Stomach (tissue), 9 donors: Measurements from ENCODE around the gene NTN3. TPM values are rescaled to one million over a fixed set of nuclear protein-coding genes. Genes with fewer than 3 reads are reported as not detected.

Source experiments
- DNase-seq, 2 donors: peaks; one replicate each; pipeline versions ENCODE4 v3.0.0 to v3.0.0-alpha.2; 2013 to 2019
- H3K27ac ChIP-seq, 5 donors: fragments of 200-600 bp in 4 of 5; sonication (generic) in 4 of 5; one replicate each; pipeline ENCODE4 v1.5.1; 2013 to 2019; ENCODE audit warnings: mild to moderate bottlenecking in 1 of 5, moderate library complexity in 1 of 5
- H3K27me3 ChIP-seq, 3 donors: fragments of 200-600 bp; sonication (generic); one replicate each; pipeline ENCODE4 v1.5.1; 2017 to 2019; ENCODE audit warnings: mixed run types in 1 of 3
- H3K36me3 ChIP-seq, 4 donors: fragments of 200-600 bp; sonication (generic); 1 replicate in 3 of 4; 2 replicates in 1 of 4; pipeline ENCODE4 v1.5.1; 2016 to 2019
- H3K4me1 ChIP-seq, 4 donors: fragments of 200-600 bp; sonication (generic); one replicate each; pipeline ENCODE4 v1.5.1; 2016 to 2019
- H3K4me3 ChIP-seq, 4 donors: fragments of 200-600 bp; sonication (generic) in 3 of 4; one replicate each; pipeline ENCODE4 v1.5.1; 2016 to 2019; ENCODE audit warnings: mild to moderate bottlenecking in 1 of 4
- H3K9me3 ChIP-seq, 4 donors: fragments of 200-600 bp; sonication (generic); one replicate each; pipeline ENCODE4 v1.5.1; 2016 to 2019
- EP300 ChIP-seq: sonication (generic); formaldehyde crosslinking; IDR thresholded peaks from one replicate; pipeline ENCODE4 v1.6.1; 2017; ENCODE audit warnings: antibody characterized with exemption
- POLR2A ChIP-seq, 4 donors: fragments of 450-650 bp; IDR thresholded peaks; one replicate each; pipeline ENCODE4 v1.6.1; 2016; ENCODE audit warnings: antibody characterized with exemption in 4 of 4, control low read depth in 2 of 4, mild to moderate bottlenecking in 1 of 4, moderate library complexity in 1 of 4
- POLR2AphosphoS5 ChIP-seq, 3 donors: sonication (generic); formaldehyde crosslinking; IDR thresholded peaks; one replicate each; pipeline ENCODE4 v1.6.1; 2016; ENCODE audit warnings: antibody characterized with exemption in 3 of 3
- WGBS, 5 donors: extraction: QIAGEN DNeasy Blood & Tissue Kit in 3 of 5; methylation state at CpG; one replicate each; pipeline versions ENCODE4 v1.1.5 to v1.1.7; 2013 to 2018; 5-methylcytosine and 5-hydroxymethylcytosine counted together
- intact Hi-C: fragments of 100-400 bp; cut with DNase I; formaldehyde crosslinking; loops from one replicate; pipeline ENCODE4 v1.15.1; 2023; ENCODE audit warnings: low total_unique reads
- polyA plus RNA-seq, 3 donors: library from polyadenylated mRNA; stranded (reverse); fragments of 200-250 nt; gene quantifications; one replicate each; pipeline ENCODE4 v1.2.3, GENCODE V29; 2013
- total RNA-seq, 5 donors: library from RNA; depleted of rRNA; stranded (reverse); fragments of >200 nt; gene quantifications; one replicate each; pipeline versions ENCODE4 v1.1.0 to v1.2.3, GENCODE V29; 2014 to 2016
- TF ChIP-seq, protein P1 (sequence below), 7 experiments: fragments of 450-650 bp in 4 of 7; fragments of 200-600 bp in 3 of 7; sonication (generic) in 3 of 7; IDR thresholded peaks; one replicate each; pipeline ENCODE4 v1.5.1; 2016 to 2019; ENCODE audit warnings: antibody characterized with exemption in 7 of 7, control low read depth in 2 of 7, mild to moderate bottlenecking in 1 of 7
- donor health status: healthy with polysubstance abuse.
- donor health status: Bipolar disorder and iron deficiency.
- donor health status: healthy.

NTN3 gene
- total and polyA plus RNA-seq, 8 donors = 1.8 TPM; not detected in 7

DNA sequence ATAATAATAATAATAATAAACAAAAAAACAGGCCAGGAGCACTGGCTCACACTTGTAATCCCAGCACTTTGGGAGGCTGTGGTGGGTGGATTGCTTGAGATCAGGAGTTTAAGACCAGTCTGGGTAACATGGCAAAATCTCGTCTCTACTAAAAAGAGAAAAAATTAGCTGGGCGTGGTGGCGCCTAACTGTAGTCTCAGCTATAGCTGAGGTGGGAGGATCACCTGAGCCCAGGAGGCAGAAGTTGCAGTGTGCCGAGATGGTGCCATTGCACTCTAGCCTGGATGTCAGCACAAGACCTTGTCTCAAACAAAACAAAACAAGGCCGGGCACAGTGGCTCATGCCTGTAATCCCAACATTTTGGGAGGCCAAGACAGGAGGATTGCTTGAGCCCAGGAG, 23.9 kb downstream of the NTN3 start:
- peaks cover 0 to 61% (median 51%) of the 10 kb centered on the region in 4 donors for H3K36me3 ChIP-seq
- intact Hi-C loops = loop anchor here (5.0 to 10.0 kb wide), 2 partner anchors 153 to 300 kb away; partner anchors contain the start of genes ABCA3 and CASKIN1

DNA sequence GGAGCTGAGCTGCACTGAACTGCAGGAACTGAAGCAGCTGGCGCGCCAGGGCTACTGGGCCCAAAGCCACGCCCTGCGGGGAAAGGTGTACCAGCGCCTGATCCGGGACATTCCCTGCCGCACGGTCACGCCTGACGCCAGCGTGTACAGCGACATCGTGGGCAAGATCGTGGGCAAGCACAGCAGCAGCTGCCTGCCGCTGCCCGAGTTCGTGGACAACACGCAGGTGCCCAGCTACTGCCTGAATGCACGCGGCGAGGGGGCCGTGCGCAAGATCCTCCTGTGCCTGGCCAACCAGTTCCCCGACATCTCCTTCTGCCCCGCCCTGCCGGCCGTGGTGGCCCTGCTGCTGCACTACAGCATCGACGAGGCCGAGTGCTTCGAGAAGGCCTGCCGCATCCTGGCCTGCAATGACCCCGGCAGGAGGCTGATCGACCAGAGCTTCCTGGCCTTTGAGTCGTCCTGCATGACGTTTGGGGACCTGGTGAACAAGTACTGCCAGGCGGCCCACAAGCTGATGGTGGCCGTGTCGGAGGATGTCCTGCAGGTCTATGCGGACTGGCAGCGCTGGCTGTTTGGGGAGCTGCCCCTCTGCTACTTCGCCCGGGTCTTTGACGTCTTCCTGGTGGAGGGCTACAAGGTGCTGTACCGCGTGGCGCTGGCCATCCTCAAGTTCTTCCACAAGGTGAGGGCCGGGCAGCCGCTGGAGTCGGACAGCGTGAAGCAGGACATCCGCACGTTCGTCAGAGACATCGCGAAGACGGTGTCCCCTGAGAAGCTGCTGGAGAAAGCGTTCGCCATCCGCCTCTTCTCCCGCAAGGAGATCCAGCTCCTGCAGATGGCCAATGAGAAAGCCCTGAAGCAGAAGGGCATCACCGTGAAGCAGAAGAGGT, 25.4 kb downstream of the NTN3 start:
- TF ChIP-seq, protein P1, sequence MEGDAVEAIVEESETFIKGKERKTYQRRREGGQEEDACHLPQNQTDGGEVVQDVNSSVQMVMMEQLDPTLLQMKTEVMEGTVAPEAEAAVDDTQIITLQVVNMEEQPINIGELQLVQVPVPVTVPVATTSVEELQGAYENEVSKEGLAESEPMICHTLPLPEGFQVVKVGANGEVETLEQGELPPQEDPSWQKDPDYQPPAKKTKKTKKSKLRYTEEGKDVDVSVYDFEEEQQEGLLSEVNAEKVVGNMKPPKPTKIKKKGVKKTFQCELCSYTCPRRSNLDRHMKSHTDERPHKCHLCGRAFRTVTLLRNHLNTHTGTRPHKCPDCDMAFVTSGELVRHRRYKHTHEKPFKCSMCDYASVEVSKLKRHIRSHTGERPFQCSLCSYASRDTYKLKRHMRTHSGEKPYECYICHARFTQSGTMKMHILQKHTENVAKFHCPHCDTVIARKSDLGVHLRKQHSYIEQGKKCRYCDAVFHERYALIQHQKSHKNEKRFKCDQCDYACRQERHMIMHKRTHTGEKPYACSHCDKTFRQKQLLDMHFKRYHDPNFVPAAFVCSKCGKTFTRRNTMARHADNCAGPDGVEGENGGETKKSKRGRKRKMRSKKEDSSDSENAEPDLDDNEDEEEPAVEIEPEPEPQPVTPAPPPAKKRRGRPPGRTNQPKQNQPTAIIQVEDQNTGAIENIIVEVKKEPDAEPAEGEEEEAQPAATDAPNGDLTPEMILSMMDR (IDR thresholded peaks at IDR 0.05) = no peak
- TF ChIP-seq POLR2A (IDR thresholded peaks at IDR 0.05) = no peak
- no peak for TF ChIP-seq POLR2AphosphoS5 (IDR thresholded peaks at IDR 0.05)
- TF ChIP-seq EP300 = no peak
- intact Hi-C loops = loop anchor here (5.0 to 10.0 kb wide), 2 partner anchors 154 to 302 kb away; partner anchors contain the start of genes ABCA3 and CASKIN1
- Histone ChIP-seq H3K27ac (no peak overlapping the region), H3K27me3 (no peaks in the 10 kb centered on the region), H3K9me3 (no peaks in the 10 kb centered on the region), H3K4me3 (no peak overlapping the region), H3K36me3 (peaks cover 0 to 57% (median 42%) of the 10 kb centered on the region in 4 donors), H3K4me1 (peaks cover 10 to 32% (median 22%) of the 10 kb centered on the region in 4 donors)
- 92 to 95% (median 94%) methylated on average over 30 to 62 of the region's 62 CpGs for WGBS, 5 donors
- no peak for DNase-seq

More for the DNA sequence above, 23.9 kb downstream of the NTN3 start:
- Histone ChIP-seq H3K27ac (no peak overlapping the region), H3K9me3 (no peaks in the 10 kb centered on the region), H3K27me3 (no peaks in the 10 kb centered on the region), H3K4me3 (no peak overlapping the region), H3K4me1 (peaks cover 3 to 24% (median 15%) of the 10 kb centered on the region in 4 donors)
- no peak for TF ChIP-seq EP300
- TF ChIP-seq, protein P1 (IDR thresholded peaks at IDR 0.05) = no peak
- no peak for TF ChIP-seq POLR2A (IDR thresholded peaks at IDR 0.05)
- no peak for TF ChIP-seq POLR2AphosphoS5 (IDR thresholded peaks at IDR 0.05)
- no peak for DNase-seq
- 92 to 95% (median 95%) methylated on average over 5 of the region's 5 CpGs for WGBS, 5 donors

DNA sequence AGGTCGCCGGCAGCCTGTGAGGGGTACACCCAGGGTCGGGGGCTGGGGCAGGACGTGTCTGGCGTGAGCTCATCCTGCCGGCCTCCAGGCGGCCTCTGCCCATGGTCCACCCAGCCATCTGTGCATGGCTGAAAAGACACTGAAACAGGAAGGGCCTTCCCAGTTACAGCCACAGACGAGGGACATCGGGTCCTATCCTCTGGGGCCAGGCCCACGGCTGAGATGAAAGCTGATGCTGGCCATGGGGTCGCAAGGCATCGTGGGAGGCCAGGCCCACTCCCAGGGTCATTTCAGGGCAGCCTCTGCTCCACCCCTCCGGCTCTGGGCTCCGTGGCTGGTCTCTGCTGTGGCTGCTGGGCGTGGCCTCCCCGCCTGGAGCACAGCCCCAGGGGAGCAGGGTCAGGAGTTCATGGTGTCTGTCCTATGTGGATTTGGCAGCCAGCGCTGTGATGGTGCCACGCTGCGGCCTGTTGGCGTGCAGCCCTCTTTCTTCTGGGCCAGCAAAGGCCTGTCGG, 26.1 kb downstream of the NTN3 start:
- intact Hi-C loops = loop anchor here (5.0 to 10.0 kb wide), 2 partner anchors 155 to 302 kb away; partner anchors contain the start of genes ABCA3 and CASKIN1
- no peak for TF ChIP-seq POLR2AphosphoS5 (IDR thresholded peaks at IDR 0.05)
- TF ChIP-seq, protein P1 (IDR thresholded peaks at IDR 0.05) = no peak
- TF ChIP-seq POLR2A (IDR thresholded peaks at IDR 0.05) = no peak
- TF ChIP-seq EP300 = no peak
- peak overlapping the region in 1 of 5 donors; percentile 24 for H3K27ac ChIP-seq
- H3K4me1 ChIP-seq = peaks cover 14 to 39% (median 28%) of the 10 kb centered on the region in 4 donors
- H3K27me3 ChIP-seq = no peaks in the 10 kb centered on the region
- H3K4me3 ChIP-seq = no peak overlapping the region
- H3K9me3 ChIP-seq = no peaks in the 10 kb centered on the region
- no peak for DNase-seq
- H3K36me3 ChIP-seq = peaks cover 0 to 57% (median 41%) of the 10 kb centered on the region in 4 donors
- 36 to 63% (median 60%) methylated on average over 6 to 21 of the region's 21 CpGs for WGBS, 5 donors

DNA sequence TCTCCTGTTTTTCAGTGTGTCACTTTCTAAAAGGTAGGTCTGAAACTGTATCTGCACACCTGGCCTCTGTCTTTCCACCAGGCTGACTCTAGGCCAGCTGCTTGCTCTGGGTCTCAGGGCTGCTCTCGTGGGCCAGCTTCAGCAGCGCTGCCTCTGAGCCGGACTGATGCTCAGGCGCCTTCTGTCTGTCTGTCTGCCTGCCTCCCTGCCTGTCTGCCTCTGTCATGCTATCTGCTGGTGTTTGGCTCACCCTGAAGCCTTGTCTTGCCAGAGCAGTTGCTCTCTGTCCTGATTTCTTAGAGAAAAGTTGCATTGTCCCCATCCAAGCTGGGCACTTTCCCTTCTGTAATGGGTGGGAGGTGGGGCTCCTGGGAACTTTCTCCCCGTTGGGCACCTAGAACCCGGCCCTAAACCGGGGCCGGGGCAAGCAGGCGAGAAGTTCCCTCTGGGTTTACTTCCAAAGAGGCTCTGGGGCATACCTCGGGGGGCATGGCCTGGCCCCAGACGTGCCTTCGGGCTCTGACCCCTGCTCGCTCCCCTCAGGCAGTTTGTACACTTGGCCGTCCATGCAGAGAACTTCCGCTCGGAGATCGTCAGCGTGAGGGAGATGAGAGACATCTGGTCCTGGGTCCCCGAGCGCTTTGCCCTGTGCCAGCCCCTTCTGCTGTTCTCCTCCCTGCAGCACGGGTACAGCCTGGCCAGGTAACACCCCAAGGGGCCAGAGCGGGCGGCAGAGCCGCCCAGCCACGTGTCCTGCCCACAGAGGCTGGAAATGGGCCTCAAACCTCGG, 26.8 kb downstream of the NTN3 start:
- WGBS, 5 donors = 80 to 91% (median 89%) methylated on average over 19 to 26 of the region's 26 CpGs
- H3K9me3 ChIP-seq = no peaks in the 10 kb centered on the region
- peak overlapping the region in 1 of 5 donors; percentile 1 for H3K27ac ChIP-seq
- no peaks in the 10 kb centered on the region for H3K27me3 ChIP-seq
- no peak overlapping the region for H3K4me3 ChIP-seq
- intact Hi-C loops = loop anchor here (5.0 to 10.0 kb wide), 2 partner anchors 156 to 303 kb away; partner anchors contain the start of genes ABCA3 and CASKIN1
- TF ChIP-seq POLR2A (IDR thresholded peaks at IDR 0.05) (no peak), POLR2AphosphoS5 (IDR thresholded peaks at IDR 0.05) (no peak), EP300 (no peak)
- TF ChIP-seq, protein P1 (IDR thresholded peaks at IDR 0.05) = no peak
- peaks cover 14 to 47% (median 35%) of the 10 kb centered on the region in 4 donors for H3K4me1 ChIP-seq
- peaks cover 0 to 57% (median 41%) of the 10 kb centered on the region in 4 donors for H3K36me3 ChIP-seq
- no peak for DNase-seq
